ENCODE results near the gene HRC.

Gene HRC

DNA sequence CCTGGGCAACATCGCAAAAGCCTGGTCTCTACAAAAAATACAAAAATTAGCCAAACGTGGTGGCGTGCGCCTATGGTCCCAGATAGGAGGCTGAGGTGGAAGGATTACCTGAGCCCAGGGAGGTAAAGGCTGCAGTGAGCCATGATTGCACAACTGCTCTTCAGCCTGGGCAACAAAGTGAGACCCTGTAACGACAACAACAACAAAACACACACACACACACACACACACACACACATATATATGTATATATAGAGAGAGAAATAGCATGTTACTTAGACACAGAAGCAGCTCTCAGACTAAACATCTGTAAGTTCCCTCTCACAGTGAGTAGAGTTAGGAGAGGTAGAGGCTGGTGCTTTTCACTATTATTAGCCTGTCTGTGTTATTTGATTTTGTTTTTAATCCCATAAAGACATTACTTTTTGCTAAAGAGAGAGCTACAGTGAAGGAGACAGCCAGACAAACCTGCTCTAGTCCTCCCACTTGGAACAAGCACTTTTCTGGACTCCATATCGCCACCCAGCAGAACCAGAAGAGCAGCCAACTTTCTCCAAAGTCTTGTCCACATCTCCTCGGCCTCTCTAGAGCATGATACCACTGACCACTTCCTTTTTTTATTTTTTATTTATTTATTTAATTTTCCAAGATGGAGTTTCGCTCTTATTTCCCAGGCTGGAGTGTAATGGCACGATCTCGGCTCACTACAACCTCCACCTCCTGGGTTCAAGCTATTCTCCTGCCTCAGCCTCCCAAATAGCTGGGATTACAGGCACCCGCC lies 43.8 kb downstream of the HRC start:
- DNase-seq, result peak; percentile 70

DNA sequence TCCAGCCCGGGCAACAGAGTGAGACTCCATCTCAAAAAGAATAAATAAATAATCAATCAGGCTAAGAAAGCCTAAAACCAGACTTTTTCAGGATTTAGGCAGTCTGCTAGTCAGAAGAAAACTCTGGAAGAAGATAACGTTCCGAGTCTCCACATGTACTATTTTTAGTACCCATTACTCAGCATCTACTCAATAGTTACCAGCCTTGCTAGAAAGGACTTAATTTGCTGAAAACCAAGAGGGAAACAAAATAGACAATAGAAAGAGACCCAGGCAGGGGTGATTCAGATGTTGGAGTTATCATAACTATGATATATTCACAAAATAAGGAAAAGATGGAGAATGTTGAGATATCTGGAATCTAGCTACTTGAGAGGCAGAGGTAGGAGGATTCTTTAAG lies 44.6 kb downstream of the HRC start:
- peak; percentile 35 for DNase-seq

DNA sequence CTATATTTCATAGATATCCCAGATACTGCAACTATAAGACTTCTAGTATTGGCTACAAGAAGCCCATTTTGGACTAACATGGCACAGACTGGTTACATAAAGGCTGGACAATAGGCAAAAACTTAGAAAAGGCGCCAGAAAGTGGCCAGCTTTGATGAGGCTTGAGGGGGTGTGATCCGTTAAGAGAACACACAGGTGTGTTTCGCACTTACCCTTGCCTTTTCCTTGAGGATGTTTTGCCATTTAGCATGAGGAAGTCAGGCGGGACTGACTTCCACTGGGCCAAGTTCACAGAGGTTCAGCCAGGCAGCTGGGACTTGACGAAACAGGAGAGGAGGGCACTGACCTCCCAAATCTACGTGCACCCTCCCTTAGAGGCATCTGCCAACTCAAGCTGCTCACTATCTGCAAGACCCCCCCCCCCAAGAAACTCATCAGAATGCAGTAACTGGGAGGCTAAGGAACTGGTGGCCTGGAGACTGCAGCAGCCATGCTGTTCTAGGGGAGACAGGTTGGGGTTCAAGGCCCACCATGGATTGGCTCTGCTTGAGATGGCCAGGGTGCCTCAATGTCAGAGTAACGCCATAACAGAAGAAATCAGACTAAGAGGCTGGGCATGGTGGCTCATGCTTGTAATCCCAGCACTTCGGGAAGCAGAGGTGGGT lies 45.5 kb downstream of the HRC start:
- no peak for DNase-seq

DNA sequence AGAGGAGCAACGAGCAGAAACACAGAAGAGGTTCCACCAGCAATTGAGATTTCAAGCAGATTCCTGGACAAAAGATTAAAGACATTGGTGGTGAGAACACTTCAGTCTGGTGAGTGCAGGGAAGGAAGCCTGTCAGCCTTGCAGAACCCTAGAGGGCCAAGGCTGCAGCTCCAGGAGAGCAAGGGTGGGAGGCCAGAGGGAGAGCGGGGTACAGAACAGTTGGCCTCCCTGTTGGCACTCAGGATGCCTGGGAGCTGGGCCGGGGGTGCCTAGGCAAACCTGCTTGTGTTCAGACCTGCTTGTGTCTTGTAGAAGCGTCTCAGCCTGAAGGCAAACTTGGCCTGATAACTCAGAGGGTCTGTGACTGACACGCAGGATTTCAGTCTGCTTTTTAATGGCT lies 46.1 kb downstream of the HRC start:
- no peak for DNase-seq

DNA sequence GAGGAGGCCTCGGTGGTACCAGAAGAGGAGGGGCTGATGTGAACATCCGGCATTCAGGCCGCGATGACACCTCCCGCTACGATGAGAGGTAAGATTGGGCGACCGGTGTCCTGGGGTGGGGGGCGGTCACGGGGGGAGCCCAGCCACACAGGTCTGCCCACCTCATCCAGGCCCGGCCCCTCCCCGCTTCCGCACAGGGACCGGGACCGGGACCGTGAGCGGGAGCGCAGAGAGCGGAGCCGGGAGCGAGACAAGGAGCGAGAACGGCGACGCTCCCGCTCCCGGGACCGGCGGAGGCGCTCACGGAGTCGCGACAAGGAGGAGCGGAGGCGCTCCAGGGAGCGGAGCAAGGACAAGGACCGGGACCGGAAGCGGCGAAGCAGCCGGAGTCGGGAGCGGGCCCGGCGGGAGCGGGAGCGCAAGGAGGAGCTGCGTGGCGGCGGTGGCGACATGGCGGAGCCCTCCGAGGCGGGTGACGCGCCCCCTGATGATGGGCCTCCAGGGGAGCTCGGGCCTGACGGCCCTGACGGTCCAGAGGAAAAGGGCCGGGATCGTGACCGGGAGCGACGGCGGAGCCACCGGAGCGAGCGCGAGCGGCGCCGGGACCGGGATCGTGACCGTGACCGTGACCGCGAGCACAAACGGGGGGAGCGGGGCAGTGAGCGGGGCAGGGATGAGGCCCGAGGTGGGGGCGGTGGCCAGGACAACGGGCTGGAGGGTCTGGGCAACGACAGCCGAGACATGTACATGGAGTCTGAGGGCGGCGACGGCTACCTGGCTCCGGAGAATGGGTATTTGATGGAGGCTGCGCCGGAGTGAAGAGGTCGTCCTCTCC lies 47.4 kb downstream of the HRC start:
- DNase-seq, result no peak

DNA sequence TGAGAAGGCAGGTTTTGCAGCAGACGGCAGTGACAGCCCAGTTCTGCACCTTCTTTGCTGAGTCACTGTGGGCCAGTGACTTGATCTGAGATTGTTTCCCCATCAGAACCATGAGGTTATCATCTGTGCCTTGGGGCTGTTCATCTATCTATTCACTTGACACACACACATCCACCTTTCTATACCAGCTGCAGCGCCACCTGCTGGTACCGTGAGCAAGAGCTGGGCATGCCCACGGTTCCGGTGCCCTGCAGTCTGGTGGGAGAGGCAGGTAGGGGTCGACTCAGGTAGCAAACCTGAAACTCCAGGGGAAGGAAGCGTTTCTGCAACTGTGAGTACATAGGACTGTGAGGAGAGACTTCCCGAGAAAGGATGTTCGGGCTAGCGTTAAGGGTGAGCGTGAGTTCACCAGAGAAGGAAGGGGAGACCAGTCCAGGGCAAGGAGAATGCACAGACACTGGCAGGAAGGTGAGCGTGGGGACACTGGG lies 48.5 kb downstream of the HRC start:
- DNase-seq, result peak; percentile 72

DNA sequence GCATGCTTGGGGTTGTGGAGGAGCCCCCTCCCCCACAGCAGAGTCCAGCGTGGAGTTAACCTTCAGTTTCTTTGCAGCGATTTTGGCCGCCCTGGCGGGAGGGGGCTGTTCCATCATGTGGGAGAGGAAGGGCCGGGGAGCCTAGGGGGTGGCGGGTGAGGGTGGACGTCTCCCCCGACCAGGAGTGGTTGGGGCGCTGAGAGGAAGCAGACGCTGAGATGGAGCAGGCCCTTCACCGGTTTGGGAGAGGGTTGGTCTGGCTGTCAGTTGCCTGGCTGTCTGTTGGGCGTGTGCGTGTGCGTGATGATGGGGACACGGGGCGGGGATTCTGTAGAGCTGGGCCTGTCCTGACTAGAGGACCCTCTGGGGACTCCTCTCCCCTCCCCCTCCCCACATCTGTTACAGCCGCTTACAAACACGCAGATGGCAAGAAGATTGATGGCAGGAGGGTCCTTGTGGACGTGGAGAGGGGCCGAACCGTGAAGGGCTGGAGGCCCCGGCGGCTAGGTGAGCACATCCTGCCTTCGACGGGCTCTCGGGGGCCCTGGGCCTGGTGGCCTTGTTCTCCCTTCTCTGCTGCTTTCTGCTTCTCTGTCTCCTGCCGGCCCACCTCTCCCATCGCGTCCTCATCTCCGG lies 50.8 kb downstream of the HRC start:
- DNase-seq, result no peak

DNA sequence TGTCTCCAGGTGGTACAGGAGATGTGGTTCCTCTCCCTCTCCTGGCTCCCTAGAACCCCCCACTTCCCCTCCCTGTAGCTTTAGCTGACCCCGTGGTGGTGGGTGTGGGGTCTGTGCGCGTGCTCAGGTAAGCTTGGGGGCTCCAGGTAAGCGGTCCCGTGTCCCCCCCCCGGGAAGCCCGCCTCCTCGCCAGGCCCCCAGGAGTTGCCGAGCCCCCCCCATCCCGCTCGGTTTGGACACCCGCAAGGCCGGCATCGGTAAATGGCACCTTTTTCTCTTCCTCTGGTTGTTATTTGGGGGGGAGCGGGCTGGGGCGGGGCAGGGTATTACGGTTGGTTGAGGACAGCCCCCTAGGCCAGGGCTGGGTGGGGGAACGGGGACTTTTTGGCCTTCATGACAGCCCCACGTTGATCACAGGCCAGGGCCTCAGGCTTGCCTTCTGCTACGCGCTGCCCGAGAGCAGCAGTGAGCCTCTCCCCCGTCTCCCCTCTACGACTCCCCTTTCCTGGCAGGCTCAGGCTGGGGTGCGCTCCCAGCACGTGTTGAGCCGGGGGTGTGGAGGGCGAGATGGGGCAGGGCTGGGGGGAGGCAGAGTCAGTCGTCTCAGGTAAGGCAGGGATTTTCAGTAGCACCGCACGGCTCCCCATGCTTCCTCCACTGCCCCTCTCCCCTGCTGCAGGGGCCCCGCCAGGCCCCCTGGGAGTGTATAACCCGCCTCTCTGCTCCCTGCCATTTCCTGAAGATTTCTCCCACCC lies 51.7 kb downstream of the HRC start:
- no peak for DNase-seq

DNA sequence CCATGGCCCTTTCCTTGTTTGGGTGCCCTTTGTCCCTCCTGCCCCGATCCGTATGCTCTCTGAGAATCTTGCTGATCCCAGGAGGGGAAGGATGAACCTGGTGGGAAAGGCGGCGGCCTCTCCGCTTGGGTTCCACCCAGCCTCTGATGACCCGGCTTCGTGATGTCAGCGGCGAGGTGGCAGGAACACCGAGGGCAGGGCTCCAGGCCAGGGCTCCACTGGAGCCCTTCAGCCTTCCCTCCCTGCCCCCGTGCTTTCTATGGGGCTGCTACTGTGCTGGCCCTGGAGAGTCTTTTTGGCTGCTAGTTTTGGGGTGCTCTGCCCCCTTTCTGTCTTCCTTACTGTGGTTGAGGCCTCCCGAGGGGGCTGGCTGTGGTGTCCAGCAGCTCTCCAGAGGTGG lies 52.9 kb downstream of the HRC start:
- DNase-seq, result no peak
